GM19193 (cell line): ENCODE data around the gene GMCL1.

Experiments
- POLR2A ChIP-seq: IDR thresholded peaks from 4 replicates; pipeline ENCODE4 v1.6.1; 2011; ENCODE audit not compliant: insufficient read depth, insufficient read length; ENCODE audit errors: extremely low read depth

GMCL1 gene

DNA sequence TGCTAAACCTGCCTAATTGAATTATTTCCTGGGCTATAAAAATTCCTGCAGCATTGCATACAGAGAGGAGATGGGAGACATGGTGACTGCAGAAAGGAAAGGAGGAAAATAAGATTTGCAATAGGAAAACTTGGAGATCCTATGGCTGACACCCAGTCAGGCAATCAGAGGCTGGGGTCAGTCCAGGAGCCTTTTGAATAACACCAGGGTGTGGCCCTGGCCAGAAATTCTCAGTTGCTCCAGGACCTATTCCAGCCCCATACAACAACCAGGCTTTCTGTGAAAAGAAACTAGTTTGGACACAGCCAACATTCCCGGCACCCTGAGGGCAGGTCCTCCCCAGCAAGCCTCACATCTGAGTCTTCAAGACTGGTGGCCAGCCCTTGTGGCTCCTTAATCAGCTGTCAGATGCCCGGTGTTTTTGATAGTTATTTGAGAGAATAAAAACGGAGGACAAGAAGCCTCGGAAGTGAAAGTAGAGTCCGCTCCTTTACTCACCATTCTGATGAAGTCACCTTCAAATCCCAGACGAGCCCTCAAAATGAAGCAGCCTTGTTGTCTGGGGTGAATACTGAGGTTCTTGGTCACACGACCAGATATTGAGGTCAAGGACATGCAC is 31.1 kb upstream of the GMCL1 start:
- no peak for TF ChIP-seq POLR2A

DNA sequence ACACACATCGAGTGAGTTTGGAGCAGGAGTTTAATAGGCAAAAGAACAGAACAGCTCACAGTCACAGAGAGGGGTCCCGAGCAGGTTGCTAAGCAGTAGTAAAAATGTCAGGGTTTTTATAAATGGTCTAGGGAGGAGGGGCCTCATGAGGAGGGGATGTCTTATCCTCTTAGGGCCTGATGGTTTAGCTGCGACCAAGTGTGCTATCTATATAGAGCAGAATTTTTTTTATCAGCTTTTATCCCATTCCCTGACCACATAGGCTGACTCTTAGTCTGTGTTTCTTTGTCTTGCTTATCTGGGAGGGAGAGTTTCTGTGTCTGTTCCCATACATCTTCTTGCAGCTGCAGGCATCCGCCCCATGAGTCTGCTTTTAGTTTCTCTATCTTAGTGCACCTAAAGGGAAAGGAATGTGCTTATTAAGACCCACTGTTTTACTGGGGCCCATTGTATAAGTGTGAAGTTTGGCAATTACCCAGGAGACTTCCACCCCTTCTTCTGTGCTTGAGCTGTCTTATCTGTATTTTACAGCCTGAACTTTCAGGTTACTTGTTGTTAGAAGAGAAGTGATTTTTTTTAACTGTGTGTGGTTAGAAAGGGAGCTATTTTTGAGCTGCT is 30.4 kb upstream of the GMCL1 start:
- TF ChIP-seq POLR2A = no peak

DNA sequence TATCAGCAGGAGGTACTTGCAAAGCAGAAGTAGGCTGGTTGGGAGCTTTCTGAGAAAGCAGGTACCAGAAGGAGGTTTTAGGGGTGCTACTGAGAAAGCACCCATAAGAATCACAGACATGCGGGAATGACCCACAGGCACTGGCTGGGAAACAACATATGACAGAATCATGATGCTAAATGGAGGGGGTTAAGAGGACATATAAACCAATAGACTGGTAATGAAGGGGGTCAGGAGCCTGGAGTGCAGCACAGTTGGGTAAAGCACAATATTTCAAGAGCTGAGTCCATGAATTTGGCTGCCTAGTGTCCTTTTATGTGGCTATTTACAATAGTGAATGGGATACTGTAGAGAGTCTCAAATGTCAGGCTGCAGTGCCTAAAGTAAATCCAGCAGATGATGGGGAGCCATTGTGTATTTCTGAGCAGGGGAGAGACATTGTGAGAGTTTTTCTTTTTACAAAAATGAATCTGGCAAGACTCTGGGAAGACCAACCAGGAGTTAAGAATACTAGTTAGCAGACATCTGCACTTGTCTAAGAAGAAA is 27.6 kb upstream of the GMCL1 start:
- TF ChIP-seq POLR2A = no peak

DNA sequence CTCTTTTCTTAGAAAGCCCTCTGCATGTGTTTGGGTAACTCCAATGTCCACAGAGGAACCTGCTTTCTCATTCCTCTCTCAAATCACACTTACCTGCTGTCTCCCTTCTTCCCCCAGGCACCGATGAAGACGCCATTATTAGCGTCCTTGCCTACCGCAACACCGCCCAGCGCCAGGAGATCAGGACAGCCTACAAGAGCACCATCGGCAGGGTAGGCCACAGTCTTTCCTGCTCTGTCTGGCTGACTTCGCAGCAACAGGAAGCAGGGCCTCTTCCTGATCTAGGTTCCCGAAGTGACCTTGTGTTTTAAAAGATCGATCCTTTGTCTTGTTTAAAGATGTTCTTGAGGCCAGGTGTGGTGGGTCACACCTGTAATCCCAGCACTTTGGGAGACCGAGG is 25.0 kb upstream of the GMCL1 start:
- no peak for TF ChIP-seq POLR2A

DNA sequence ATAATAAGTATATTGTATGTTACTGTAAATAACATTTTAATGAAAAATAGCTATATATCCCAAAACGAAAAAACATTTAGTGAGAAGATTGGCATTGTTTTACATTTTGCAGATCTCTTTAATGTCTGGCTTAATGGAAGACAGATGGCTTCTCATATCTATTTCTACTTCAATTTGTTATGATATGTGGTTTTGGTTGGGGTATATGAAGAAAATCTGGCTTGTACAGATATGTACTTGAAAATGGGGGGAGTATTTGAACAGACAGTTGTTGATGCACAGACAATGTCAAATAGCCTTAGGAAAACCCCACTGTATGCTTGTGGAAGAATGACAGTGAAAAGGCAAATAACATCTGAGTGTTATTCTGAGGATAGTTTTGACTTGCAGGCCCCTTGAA is 23.6 kb upstream of the GMCL1 start:
- TF ChIP-seq POLR2A = no peak

DNA sequence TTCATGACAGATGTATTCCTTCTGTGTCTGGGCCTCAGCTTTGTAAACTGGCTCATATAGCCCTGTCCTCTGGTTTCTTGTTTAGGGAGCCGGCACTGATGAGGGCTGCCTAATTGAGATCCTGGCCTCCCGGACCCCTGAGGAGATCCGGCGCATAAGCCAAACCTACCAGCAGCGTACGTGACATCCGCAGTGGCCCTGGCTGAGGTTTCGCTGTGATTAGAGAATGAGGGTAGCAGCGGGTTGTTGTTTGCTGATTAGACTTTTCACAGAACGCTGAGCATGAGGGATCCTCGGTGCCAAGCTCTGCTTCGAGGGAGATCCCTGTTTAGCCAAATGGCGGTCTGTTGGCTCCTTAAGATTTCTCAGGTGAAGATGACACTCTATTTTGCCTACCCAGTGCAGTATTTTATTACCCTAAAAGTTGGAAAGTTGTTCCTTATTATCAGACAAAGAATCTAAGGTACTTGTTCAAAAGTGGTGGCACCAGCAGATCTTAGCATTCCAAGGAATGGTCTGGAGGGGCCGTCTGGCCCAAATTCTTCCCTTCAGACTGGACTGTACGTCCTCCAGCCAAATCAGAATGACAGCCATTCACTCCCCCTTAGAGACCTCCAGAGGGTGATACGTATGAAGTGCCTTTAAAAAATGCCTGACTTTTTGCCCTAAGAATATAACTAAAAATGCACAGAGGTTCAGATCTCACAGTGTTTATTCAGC is 21.5 kb upstream of the GMCL1 start:
- TF ChIP-seq POLR2A = no peak

DNA sequence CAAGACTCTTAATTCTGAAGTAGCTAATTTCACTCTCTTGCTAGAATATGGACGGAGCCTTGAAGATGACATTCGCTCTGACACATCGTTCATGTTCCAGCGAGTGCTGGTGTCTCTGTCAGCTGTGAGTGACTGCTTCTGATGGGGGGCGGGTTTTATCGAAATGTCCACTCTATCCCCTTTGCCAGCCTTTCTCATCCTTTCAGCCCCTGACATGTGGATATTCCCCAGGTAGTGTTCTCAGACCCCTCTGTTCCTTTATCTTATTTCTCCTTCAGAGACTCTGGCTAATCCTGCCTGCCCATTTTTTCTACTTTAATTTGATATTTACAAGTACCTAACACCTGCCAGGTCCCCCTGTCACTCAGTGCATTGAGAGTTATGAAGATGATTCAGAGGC is 18.9 kb upstream of the GMCL1 start:
- no peak for TF ChIP-seq POLR2A

DNA sequence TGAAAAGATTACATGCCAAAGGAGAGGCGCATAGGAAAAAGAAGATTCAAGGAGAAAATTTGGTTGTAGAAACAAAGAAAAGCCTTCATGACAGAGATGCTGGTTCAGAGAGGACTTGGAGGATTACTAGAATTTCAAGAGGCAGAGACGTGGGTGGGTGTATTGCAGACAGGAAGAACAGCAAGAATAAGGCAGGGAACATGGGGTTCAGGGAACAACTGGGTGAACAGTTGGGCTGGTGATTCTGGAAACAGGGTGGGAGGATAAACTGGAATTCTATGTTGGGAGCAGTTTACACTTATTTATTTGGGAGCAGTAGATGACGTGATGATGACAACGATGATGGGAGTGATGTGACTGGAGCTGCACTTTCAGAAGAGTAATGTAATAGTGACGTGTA is 18.4 kb upstream of the GMCL1 start:
- TF ChIP-seq POLR2A = no peak

DNA sequence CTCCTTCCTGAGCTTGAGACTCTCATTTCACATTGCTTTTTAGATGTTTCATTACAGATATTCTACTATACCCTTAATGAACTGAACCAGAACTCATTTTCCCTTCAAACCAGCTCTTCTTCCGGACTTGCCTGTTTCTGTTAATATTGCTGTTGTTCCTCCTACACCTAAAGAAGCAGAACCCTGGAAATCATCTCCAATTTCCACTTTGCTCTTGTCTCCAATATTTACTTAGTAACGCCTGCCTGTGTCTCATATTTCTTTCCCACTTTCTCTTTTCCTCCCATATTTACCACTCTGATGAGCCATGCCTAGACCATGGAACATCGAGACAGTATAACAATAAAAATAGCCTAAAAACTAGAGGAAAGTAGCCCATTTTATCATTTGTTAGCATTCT is 17.9 kb upstream of the GMCL1 start:
- no peak for TF ChIP-seq POLR2A

DNA sequence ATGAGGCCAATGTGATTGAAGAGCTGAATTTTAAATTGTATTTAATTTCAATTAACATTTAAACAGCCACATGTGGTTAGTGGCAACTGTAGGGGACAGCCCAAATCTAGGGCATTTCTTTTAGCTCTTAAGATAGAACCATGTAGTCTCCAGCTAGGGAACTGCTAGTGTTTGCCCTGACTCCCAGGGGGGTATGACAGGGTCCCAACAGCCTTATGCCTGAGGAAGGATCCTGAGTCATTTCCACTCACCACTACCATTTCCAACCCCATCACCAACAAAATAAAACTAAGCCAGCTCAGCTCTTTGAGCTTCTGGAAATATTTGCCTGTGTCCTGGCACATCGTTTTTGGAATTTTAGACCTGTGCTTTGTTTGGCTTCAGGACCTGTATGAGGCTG is 13.7 kb upstream of the GMCL1 start:
- no peak for TF ChIP-seq POLR2A

DNA sequence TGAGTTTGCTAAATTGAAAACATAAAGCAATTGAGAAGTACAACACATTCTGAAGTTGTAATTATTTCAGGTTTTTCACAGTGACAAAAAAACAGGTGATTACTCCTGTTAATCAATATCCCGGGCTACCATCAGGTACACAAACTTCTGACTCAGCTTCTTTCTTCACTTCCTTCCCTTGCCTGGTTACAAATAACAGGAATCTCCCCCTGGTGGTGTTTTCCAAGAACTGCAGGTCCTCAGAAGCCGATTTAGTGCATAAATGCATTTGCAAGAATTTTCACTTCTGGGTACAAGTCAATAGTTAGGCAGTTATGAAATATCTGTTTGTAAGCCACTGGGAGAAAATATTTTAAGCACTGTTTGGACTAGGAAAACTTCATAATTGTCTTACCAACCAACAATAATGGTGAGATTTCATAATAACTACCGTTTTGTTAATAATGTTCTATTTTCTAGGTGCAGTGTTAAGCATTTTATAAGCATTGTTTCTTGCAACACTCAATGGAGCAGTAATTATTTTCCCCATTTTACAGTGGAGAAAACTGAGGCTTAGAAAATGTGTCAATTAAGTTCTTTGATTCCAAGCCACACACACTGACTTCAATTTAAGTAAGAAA is 12.4 kb upstream of the GMCL1 start:
- no peak for TF ChIP-seq POLR2A

DNA sequence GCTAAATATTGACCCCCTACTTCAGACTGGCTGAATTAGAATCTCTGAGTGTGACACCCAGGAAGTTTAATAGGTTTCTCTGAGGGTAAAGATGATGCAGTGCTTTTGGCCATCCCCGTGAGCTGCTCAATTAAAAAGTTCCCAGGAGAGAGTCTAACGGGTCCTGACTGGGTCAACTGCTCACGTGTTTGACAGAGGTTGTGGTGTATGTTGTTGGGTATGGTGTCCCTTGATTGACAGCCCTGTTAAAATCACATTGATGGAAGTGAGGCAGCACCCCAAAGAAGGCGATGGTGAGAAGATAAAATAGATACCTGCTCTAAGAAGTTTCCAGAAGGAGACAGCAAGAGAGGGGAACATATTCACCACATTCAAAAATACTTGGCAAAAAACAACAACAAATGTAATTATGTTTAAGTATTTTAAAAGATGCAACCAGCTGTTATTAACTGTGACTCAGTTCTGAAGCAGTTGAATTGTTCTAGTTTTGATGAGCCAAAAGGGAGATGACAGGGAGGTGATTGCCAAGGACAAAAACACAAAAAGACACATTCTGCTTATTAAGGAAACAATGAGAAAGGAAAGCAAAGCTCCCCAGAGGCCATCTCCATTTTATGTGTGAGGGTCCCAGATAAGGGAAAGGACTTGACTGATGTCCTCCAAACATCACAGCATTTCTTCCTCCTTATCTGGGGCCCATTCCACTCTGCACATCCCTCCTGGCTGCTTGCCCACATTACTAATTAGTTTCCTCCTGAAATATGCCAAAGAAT is 11.5 kb upstream of the GMCL1 start:
- TF ChIP-seq POLR2A = no peak

DNA sequence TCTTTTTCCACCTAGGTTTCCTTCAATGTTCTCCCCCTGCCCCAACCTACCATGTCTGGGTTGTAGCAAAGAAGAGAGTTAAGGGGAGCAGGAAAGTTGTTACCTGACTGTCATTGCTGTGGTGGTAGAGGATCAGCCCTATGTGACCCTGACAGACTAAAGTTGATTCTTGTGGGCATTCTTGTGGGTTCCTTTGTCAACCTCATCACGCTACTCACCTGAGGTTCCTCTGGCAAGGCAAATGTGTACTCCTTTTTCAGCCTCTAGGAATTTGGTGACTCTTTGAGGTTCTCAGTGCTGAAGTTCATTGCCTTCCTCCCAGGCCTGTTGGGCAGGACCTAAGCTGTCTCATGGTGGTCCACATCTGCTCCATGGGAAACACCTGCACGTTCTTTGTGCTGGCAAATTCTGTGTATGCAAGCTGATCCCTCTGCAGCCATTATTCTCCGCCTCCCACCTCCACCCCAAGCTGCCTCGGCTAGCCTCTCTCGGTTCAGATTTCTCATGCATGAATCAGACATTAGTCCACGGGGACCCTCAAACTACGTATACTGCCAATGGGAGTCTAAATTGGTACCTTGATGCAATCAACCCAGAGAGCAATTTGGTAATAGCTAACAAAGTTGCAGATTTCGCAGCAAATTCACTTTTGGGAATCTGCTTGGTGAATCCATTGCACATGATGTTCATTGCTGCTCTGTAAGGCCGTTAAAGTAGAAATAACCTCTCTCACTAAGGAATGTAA is 1.5 kb upstream of the GMCL1 start:
- no peak for TF ChIP-seq POLR2A

DNA sequence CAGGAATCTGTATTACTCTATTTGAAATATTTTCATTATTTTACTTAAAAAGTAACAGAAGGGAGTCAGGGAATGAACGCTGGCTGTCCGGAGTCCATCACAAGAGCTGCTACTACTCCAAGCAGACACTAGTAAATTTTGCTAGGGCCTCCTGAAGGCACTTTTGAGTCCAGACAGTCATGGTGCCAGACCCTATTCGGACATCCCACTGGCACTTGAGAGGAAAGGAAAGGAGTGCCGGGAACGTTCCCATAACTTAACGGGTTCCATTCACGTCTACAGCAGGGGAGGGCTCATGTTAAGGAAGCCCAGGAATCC is 563 bp upstream of the GMCL1 start:
- no peak for TF ChIP-seq POLR2A
